GM12878 (cell line): ENCODE measurements around the gene OGA.

Experiments
- BMI1 ChIP-seq: fragments of 450-650 bp; IDR thresholded peaks from 2 replicates; pipeline ENCODE4 v1.6.1; 2016; ENCODE audit warnings: mild to moderate bottlenecking, moderate library complexity, borderline replicate concordance
- CEBPB ChIP-seq, 2 experiments: fragments of 150-350 bp in 1 of 2; IDR thresholded peaks; 2 replicates each; pipeline ENCODE4 v1.6.1; 2012 to 2014; ENCODE audit warnings: low read depth in 2 of 2, low read length in 2 of 2, borderline replicate concordance in 1 of 2, inconsistent platforms in 1 of 2
- CREM ChIP-seq: IDR thresholded peaks from 2 replicates; pipeline ENCODE4 v1.6.1; 2014; ENCODE audit warnings: antibody characterized with exemption, low read depth
- GABPA ChIP-seq: IDR thresholded peaks from 2 replicates; pipeline ENCODE4 v1.6.1; 2014; ENCODE audit warnings: antibody characterized with exemption, low read depth, mild to moderate bottlenecking, inconsistent platforms
- MXI1 ChIP-seq: fragments of 150-350 bp; IDR thresholded peaks from 2 replicates; pipeline ENCODE4 v1.6.1; 2011; ENCODE audit warnings: low read depth, mild to moderate bottlenecking, inconsistent platforms, low read length, improper control_type of control experiment
- RFX5 ChIP-seq: IDR thresholded peaks from 2 replicates; pipeline ENCODE4 v1.6.1; 2011; ENCODE audit warnings: low read depth, low read length, improper control_type of control experiment
- SIX5 ChIP-seq: IDR thresholded peaks from 2 replicates; pipeline ENCODE4 v1.6.1; 2011; ENCODE audit warnings: mild to moderate bottlenecking, low read depth, low read length, moderate library complexity; ENCODE audit not compliant: severe bottlenecking
- TF ChIP-seq, protein P1 (sequence below), 3 experiments: IDR thresholded peaks in 2 of 3; conservative IDR thresholded peaks in 1 of 3; 2 replicates each; pipeline ENCODE4 v1.5.1; 2011; ENCODE audit warnings: low read depth in 3 of 3, low read length in 3 of 3, mild to moderate bottlenecking in 3 of 3, control low read depth in 2 of 3, moderate library complexity in 2 of 3, inconsistent platforms in 1 of 3, mixed read lengths in 1 of 3; ENCODE audit not compliant: control insufficient read depth in 2 of 3, insufficient read depth in 1 of 3; ENCODE audit errors: extremely low read depth in 1 of 3

DNA sequence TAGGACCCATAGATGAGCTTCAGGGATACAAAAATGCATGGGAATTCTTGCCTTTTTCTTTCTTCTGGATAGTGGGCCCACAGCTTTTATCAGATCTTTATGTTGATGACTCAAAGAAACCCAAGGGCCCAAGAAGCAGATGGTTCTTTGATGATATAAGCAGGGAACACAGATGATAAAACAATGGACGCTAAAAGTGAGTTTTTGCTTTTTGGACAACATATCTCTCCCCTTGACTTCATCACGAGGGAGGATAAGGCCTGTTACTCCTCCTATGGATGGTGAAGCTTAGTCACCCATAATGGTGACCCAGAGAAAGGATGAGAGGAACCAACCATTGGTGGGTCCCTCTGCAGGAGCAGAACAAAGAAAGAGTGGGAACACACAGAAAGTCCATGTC, 6.5 kb upstream of the OGA start:
- TF ChIP-seq, protein P1, sequence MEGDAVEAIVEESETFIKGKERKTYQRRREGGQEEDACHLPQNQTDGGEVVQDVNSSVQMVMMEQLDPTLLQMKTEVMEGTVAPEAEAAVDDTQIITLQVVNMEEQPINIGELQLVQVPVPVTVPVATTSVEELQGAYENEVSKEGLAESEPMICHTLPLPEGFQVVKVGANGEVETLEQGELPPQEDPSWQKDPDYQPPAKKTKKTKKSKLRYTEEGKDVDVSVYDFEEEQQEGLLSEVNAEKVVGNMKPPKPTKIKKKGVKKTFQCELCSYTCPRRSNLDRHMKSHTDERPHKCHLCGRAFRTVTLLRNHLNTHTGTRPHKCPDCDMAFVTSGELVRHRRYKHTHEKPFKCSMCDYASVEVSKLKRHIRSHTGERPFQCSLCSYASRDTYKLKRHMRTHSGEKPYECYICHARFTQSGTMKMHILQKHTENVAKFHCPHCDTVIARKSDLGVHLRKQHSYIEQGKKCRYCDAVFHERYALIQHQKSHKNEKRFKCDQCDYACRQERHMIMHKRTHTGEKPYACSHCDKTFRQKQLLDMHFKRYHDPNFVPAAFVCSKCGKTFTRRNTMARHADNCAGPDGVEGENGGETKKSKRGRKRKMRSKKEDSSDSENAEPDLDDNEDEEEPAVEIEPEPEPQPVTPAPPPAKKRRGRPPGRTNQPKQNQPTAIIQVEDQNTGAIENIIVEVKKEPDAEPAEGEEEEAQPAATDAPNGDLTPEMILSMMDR (IDR thresholded peaks at IDR 0.05 in 2 of 3, conservative IDR thresholded peaks at IDR 0.05 in 1 of 3; ENCODE audit: control insufficient read depth in 2 of 3, extremely low read depth in 1 of 3, insufficient read depth in 1 of 3, low read depth in 3 of 3, low read length in 3 of 3), result no peak
- TF ChIP-seq CEBPB (IDR thresholded peaks at IDR 0.05; ENCODE audit: borderline replicate concordance in 1 of 2, low read depth in 2 of 2, low read length in 2 of 2), result no peak
- no peak for TF ChIP-seq GABPA
- no peak for TF ChIP-seq CREM
- TF ChIP-seq BMI1, result no peak
- TF ChIP-seq MXI1, result no peak
- TF ChIP-seq RFX5, result no peak
- TF ChIP-seq SIX5, result no peak
